Cardiac fibroblast (primary cell): ENCODE measurements around the gene NFATC1.
"Not testable (repeated sequence)": the region's sequence is repeated elsewhere in the genome, so short reads cannot be mapped to it uniquely, and the experiment has no call there.

Experiments
- DNase-seq, 2 donors: peaks; one replicate each; pipeline versions ENCODE4 v3.0.0 to v3.0.0-alpha.2; 2010; ENCODE audit warnings: low read depth in 2 of 2
- H3K4me3 ChIP-seq, 2 donors: replicated peaks in 1 of 2; 1 replicate in 1 of 2; 2 replicates in 1 of 2; pipeline ENCODE4 v1.5.1; 2011; ENCODE audit warnings: low read depth in 2 of 2, low read length in 2 of 2, mild to moderate bottlenecking in 2 of 2, moderate library complexity in 1 of 2
- CTCF ChIP-seq: IDR thresholded peaks from one replicate; pipeline ENCODE4 v1.5.1; 2011; ENCODE audit warnings: low read depth, mild to moderate bottlenecking, low read length, inconsistent platforms

NFATC1 gene

GRCh38 chr18:79374408-79375171 lies 21.1 kb upstream of the NFATC1 start:
- no peak overlapping the region for H3K4me3 ChIP-seq
- no peak for TF ChIP-seq CTCF
- DNase-seq: no peak

- no peak for TF ChIP-seq CTCF
These were observed 20.1 kb upstream of the NFATC1 start for GRCh38 chr18:79375441-79376154.

GRCh38 chr18:79376661-79377060 lies 19.1 kb upstream of the NFATC1 start:
- not testable (repeated sequence) for H3K4me3 ChIP-seq, DNase-seq

More at GRCh38 chr18:79375441-79376154, 20.1 kb upstream of the NFATC1 start:
- DNase-seq: no peak
- H3K4me3 ChIP-seq: no peak overlapping the region

- no peak for DNase-seq
- TF ChIP-seq CTCF: no peak
- H3K4me3 ChIP-seq: no peak overlapping the region
These were observed 18.4 kb upstream of the NFATC1 start for GRCh38 chr18:79377187-79377891.

GRCh38 chr18:79378536-79379250 lies 17.0 kb upstream of the NFATC1 start:
- DNase-seq: peak; percentile 77 to 81
- H3K4me3 ChIP-seq: no peak overlapping the region
- TF ChIP-seq CTCF: peak; percentile 99

GRCh38 chr18:79379251-79379905 lies 16.4 kb upstream of the NFATC1 start:
- TF ChIP-seq CTCF: no peak
- H3K4me3 ChIP-seq: no peak overlapping the region
- no peak for DNase-seq
